Stimulated activated CD4-positive, alpha-beta T cell treated with anti-CD3 and anti-CD28 coated beads, Interleukin-4, amount 100 ng/mL, for 4 hours (primary cell): Measurements from ENCODE around the gene PNP.

Experiments used
- DNase-seq, 2 experiments: peaks; one replicate each; pipeline ENCODE4 v3.0.0-alpha.2; 2020

Gene PNP

DNA sequence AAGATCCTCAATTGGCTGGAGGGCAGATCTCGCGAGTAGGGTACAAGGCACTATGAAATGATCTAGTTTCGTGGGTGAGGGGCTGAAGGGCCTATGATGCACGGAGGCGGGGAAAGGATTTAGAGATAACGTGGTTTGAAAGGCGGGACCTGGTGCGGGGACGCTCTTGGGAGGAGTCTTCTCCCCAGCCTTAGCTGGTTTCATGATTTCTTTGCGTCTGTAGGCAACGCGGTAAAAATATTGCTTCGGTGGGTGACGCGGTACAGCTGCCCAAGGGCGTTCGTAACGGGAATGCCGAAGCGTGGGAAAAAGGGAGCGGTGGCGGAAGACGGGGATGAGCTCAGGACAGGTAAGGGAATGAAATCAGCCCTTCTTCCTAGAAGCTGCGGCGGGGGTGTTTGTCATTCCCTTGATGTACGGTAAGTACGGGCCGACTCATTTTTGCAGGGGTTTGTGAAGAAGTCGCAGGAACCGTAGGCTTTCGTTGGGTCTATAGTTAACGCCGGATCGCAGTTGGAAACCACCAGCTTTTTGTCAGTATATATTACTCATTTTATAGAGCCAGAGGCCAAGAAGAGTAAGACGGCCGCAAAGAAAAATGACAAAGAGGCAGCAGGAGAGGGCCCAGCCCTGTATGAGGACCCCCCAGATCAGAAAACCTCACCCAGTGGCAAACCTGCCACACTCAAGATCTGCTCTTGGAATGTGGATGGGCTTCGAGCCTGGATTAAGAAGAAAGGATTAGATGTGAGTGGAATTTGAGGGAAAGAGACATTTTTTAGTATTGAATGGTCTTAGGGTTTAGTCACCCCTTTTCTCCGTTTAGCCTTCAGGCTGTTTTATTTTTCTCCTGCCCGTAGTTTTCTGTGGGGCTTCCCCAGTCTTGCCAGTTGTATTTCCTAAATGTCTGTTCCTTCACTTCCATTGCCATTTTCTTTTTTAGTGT, 13.6 kb upstream of the PNP start:
- DNase-seq = no peak

DNA sequence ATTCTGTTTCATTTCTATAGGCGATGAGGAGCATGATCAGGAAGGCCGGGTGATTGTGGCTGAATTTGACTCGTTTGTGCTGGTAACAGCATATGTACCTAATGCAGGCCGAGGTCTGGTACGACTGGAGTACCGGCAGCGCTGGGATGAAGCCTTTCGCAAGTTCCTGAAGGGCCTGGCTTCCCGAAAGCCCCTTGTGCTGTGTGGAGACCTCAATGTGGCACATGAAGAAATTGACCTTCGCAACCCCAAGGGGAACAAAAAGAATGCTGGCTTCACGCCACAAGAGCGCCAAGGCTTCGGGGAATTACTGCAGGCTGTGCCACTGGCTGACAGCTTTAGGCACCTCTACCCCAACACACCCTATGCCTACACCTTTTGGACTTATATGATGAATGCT, 12.2 kb upstream of the PNP start:
- no peak for DNase-seq

DNA sequence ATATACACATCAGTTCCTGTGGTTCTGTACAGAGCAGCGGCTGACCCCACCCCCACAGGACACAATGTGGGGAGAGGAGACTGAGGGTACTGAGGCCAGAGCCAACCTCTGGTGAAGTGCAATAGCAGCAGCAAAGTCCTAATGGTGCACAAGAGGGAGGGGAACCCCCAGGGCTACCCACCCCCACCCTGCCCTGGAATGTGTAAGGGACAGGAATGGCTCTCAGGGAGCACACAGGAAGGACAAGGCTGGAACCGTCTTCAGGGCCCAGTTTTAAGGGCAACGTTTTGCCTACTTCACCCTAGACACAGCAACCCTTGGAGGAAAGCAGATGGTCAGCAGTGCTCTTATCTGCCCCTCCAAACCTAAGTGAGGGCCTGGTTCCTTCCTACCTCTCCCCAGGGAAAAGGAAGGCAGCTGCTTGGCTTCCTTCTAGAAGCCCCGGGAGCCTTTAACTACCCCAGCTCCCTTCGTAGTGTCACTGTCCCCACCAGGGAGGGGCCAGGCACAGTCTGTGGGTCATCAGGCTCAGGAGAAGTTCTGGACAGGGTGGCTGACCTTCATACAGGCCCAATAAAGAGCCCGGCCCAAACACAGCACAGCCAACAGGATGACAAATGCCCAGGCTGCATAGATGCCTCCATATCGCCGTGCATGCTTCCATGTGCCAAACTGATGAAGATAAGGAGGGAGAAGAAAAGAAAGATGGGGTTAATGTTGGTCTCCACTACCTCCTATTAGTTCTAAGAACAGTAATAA, 11.0 kb upstream of the PNP start:
- no peak for DNase-seq

DNA sequence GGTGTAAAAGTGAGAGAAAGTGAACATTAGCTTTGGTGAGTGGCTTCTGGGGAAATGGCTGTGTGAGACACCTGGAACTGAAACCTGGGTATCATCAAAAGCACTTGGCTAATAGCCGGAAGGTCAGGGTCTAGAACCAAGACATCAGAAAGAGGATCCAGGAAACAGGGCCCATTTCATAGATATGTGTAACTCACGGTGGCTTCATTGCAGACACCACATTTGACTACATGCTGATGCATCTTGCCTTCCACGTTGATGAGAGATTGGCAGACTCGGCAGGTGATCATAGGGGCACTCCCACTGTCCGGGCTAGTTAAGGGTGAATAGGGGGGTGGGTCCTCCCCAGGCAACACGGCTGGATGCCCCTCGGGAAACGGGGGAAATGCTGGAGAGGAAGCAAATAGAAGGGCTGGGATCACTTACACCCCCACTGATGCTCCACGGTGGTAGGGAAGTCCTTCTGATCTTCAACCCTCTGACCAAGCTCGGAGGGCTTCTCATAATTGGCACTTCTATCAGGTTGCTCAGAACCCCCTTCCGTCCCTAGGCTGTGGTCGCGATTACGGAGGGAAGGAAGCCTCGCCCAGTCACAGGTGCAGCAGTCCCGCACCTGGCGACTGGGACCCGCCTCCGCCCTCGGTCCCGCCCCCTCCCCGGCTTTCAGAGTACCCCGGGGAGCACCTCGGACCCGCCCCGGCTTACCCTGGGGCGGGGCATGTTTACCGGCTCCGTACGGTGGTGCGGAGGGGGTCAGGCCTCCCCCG, 8.6 kb upstream of the PNP start:
- DNase-seq = peak; percentile 48 to 53

DNA sequence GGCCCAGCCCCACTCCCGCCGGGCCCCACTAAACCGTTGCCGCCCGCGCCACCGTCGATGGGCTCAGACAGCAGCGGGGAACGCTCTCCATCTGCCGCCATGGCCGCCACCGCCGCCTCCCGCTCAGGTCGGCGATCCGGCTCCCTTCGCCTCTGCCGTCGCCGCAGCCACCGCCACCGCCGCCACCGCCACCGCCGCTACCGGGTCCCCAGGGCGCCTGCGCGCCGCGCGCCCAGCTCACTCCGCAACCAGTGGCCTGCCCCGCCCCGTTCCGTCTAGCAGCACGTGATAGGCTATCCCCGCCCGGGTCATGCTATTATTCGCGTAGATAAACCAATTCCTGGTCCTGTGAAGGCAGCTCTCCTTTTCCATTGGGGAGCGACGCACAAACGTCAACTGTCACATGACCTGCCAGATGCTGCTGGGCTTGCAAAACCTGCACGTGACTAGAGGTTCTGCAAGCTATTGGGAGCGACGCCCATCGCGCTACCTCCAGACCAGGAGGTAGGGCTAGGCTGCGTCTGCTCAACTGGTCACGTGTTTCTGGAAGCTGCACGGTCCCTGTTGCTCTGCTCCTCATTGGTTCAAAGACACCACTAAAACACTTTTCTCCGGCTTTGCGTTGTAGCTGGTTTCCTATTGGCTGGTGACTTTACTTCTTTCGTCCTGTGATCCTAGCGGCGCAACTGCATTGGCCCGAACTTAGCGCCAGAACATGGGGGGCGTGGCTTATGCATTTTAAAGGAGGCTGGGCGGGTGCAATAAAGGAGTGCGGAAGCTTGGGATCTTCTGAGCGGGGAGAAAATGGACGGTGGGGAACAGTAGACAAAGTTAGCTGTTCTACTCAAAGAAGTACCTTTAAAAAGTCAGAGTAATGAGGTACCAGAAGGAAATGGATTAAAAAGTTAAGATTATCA, 7.7 kb upstream of the PNP start, which contains the start of gene PIP4P1:
Gene PIP4P1, minus strand, starts transcription at position 210 of the 917 bp plus-strand sequence. Its CDS starts 109 bp downstream, at position 101.
- DNase-seq = peak; percentile 96 to 98

DNA sequence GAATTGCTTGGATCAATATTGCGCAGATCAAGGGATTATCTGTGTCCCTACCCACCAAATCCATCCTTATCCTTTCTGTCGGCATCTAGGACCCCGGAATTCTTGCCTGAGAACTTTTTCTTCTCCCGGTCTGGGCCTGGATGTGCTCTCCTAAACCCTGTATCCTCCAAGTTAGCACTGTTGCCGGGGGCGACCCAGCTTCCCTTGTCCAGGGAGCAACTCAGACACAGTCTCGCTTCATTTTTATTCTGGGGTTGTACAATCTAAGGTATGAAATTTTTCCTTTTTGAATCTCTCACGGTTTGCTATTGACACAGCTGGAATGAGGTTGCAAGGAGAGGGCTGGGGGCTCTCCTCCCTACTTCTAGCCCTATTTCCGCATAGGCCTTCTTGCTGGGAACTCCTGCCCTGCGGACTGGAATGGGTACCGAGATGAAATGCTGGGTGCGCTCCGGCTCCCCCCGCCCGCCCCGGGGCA, 403 bp upstream of the PNP start:
- no peak for DNase-seq

DNA sequence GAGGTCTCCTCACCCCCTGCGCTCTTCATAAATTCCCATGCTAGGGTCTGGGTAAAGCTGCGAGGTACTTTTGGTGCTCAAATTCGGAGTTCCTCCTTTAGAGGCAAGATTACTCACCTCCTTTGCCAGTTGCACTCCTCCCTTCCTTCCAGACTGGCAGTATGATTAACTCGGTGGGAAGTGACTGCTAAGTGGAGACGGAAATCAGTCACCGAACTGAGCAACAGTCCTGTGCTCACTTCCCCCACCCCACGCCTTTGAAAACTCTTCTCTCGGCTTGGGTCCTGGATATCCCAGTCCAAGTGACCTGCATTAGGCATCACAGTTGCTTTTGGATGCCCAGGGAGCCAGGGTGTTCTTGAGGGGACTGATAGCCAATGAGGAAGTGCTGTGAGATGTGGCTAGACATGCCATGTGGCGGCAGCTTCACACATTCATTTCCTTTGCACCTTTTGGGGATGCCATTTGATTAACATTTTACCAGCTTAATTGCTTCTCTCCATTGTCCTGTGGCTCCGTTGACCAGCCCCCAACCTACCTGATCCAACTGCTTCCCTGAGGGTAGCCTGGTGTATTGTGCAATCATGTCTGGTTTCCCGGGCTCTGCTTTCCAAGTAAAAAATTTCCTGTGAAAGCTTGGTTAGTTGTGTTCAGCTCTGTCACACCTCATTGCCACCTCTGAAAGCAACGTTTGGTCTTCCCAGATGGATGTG, 840 bp downstream of the PNP start:
- peak; percentile 46 to 71 for DNase-seq

DNA sequence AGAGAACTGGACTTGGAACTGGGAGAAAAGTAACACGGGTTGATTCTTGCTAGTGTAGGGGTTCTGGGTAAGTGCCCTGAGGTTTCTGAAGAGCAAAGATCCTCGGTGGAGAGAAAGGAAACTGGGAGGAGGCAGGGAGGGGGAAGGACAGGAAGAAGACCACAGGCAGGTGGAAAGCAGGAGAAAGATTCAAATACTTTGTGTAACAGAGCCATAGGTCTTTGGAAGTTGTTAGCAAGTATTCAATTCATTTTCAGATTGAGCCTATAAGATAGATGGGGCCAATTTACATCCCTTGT, 1.3 kb downstream of the PNP start:
- DNase-seq = no peak

DNA sequence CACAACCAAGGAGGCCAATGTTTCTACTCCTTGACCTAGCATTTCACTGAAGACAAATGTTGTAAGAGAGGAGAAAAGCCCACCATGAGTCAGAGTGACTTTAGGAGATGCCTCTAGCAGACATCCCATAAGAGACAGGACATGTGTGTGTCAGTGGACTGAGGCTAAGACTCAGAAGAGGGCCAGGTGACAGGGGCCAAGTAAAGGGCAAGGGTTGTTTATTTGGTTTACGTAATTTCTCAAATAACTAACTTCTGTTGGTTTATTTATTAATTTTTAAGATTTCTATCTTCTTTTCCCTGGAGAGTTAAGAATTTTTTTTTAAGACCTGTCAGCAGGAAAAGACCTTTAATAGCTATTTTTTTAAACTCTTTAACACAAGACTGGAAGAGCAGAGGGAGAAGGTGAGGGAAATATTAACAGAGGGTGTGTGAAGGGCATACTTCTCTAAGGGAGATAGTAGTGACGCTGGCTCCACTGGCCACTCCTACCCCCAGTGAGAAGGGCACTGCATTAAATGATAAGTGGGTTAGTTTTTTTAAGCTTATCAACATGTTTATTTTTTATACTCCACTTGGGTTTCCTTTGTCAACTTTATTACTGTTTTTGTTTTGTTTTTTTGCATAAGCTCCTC, 3.4 kb downstream of the PNP start:
- no peak for DNase-seq

DNA sequence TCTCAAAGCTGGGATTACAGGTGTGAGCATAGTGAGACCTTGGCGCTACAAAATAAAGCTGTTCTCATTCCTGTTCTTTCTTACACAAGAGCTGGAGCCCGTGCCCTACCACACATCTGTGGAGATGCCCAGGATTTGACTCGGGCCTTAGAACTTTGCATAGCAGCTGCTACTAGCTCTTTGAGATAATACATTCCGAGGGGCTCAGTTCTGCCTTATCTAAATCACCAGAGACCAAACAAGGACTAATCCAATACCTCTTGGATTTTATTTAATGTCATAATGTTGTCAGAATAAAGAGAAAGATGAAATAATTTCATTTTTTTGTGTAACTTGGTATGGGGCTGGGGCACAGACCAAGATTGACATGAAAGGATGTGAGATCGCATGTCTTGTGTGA, 7.6 kb downstream of the PNP start:
- no peak for DNase-seq

DNA sequence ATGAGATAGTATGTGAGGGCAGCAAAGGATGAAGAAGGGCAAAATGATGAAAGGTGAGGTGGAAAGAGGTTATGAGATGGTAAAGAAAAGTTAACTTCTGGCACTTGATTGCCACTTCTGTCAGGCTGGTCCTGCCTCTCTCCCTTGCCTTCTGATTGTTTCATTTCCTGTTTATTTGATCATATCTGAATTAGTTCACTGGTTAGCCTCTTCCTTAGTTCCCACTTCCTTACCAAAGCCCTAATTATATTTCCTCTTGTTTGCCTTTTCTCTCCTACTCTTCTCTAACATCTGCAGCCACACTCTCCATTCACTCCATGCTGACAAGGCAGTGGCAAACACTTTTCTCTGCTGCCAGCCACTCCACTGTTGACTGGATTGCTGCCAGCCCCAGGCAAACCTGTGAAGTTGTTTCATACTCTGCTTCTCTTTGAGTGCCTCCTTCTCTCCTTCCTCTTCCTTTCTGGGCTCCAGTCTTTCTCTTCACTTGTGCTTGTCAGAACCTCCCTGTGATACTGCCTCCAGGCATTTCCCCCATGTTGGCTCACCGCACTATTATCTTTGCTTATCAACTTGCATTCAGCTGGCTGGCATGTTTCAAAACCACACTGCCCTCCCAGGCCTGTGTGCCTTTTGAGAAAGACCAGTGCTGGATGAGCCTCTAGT, 8.1 kb downstream of the PNP start:
- DNase-seq = no peak

DNA sequence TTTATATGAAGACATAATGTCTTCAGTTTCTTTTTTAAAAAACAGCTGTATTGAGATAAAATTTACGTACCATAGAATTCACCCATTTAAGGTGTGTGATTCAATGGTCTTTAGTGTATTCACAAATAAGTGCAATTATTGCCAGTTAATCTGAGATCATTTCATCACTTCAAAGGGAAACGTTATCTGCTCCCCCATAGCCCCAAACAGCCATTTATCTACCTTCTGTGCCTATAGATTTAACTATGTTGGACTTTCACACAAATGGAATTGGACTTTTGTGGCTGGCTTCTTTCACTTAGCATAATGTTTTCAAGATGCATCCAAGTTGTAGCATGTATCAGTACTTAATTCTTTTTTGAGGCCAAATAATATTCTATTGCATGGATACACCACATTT, 9.7 kb downstream of the PNP start:
- DNase-seq = no peak

DNA sequence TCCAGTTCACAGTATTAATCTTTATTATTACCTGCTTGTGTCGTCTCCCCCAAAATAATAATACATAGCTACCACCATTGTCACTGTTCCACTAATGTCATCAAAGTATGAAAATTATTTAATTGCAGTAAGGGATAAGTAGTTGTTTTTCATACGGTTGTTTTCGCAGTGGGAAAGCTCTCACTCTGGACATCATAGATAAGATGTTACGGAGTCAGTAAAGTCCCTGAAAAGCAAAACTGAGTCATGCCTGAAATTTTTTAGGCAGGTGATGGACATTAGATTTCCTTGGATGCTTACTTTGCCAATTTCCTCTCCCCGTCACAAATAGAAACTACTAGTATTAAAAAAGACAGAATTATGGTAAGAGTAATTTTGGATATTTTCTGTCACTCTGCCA, 13.2 kb downstream of the PNP start:
- DNase-seq = no peak

DNA sequence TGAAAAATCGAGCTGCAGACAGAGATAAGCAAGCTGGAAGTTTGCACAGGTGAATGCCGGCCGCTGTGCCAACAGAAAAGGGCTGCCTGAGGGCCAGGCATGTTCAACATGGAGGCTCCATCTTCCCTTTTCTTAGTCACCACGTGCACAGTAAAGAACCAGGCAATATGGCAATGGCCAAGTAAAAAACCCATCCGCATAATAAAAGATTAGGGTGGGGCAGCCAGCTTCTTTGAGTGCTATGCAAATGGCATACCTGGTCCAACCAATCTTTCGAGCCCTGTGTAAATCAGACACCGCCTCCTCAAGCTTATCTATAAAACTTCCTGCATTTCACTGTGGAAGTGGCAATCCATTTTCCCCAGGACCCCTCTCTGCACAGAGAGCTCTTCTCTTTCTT, 16.7 kb downstream of the PNP start:
- DNase-seq = no peak

DNA sequence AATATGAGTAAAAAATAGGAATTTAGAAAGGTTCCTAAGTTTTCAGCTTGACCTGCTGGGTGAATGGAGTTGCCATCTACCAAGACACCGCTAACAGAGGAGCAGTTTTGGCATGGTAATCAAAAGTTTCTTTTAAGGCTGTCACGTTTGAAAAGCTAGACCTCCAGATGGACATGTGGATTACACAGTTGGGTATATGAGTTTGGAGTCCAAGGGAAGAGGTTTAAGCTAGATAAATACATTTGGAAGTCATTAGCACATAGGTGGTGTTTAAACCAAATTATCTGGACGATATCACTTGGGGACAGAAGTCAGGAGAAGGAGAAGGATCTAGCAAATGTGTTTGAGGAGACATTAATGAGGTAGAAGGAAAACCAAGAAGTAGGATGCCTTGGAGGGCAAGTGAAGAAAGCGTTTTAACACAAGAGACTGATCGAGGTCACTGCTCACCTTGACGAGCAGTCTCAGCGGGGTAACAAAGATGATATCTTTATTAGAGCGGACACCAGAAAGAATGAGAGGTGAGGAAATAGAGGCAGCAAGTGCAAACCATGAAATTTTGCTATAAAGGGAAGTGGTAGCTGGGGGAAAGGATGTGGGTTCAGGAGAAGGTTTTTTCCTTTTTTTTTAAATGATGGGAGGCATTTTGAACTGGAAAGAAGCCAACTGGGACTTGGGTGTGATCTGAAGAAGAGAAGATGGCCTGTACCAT, 17.6 kb downstream of the PNP start:
- DNase-seq = no peak

DNA sequence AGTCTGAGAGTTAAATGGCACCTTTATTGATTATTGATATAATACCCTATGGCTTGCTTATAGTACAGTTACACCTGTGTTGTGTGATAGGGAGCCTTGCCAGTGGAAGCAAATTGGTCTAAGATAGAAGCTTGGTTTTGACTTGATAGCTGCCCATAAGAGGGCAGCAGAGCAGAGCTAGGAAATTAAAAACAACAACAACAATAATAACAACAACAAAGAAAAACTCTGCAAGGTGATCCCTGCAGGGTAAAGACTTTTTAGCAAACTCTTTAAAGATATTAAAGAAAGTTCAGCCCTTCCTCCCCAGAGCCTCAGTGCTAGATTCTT, 18.2 kb downstream of the PNP start:
- no peak for DNase-seq

DNA sequence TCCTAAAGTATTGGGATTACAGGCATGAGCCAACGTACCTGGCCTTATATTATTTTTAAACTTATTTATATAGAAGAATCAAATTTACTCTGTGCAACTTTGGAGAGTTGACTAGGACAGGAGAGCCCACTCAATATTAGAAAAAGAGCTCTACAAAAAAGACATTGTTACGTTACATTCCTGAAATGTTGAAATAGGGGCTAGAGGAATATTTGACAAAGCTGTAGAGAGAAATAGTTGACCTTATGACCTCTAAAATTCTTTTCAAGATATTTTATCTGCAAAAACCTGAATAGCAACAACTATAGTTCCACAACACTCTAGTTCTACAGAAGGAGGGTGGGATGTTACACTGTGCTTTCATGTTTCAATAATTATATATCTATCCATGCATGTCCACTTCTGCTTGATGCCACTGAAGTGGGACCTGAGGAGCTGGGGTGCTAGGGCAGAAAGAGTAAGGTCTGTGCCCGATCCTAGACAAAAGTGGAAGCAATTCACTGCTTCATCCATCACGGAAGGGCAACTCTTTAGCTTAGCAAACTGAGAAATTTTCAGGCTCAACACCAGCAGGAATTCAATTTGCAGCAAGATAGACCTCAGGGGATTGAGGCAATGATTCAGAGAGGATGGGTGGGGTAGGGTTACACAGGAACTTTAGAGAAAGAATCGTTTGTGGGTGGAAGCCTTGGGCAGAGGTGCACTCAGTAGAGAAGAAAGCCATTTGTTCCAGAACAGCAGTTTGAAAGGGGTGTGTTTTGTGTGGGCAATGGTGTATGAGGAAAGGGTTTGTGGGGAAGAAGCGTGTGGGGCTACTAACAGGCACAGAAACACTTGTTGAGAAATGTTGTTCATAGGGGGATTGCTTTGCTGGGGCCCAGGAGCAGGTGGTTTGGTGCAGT, 20.1 kb downstream of the PNP start:
- DNase-seq = peak in 1 of 2 experiments; percentile 29

DNA sequence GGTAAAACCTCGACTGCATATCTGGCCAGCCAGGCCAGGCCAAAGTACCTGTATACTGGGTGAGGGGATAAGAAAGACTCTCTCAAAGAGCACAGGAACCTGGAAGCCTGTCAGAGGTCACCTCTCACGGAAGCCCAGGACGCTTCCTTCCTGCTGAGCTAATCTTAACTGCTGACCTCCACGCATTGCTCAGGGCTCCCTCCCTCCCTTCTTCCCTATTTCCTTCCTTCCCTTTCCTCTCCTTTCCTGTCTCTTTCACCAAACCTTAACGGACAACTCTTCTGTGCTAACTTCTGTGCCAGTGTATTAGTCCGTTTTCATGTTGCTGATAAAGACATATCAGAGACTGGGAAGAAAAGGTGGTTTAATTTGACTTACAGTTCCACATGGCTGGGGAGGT, 21.4 kb downstream of the PNP start:
- no peak for DNase-seq

DNA sequence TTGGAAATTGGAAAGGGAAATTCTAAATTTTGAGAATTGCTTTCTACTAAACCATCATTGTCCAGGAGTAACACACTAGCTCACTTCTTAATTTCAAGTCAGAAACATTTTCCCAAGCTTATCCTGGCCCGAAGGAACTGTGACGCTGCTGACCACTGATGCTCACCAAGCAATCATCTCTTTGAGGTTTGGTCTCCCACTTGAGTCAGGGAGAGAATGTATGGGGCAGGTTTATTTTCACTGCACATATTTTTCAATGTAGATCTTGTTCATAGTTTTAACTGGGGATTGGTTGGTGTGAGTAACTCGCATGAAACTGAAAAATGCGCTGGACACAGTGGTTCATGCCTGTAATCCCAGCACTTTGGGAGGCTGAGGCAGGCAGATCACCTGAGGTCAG, 23.3 kb downstream of the PNP start:
- no peak for DNase-seq
